Measurements from ENCODE around the gene CHSY3.

Gene CHSY3

GRCh38 chr5:129902816-129903215 is 1.4 kb upstream of the CHSY3 start:
- Histone ChIP-seq H3K36me3 (replicated peaks) (no peaks in the 10 kb centered on the region), H3K27me3 (replicated peaks) (no peaks in the 10 kb centered on the region), H3K4me3 (ENCODE audit: low read depth, low read length) (no peak overlapping the region), H3K27ac (no peak overlapping the region)
- TF ChIP-seq CTCF (IDR thresholded peaks at IDR 0.05; ENCODE audit: low read depth, low read length, missing control alignments), result no peak
- no peak for DNase-seq
- in situ Hi-C loops (cut with HindIII; ENCODE audit: low pct_ligation_motif_present, low sequenced_read_pairs), result no loop called here

- H3K27ac ChIP-seq, result no peak overlapping the region
- no peaks in the 10 kb centered on the region for H3K36me3 ChIP-seq (replicated peaks)
- TF ChIP-seq CTCF (IDR thresholded peaks at IDR 0.05; ENCODE audit: low read depth, low read length, missing control alignments), result no peak
- no peaks in the 10 kb centered on the region for H3K27me3 ChIP-seq (replicated peaks)
- DNase-seq, result no peak
- in situ Hi-C loops (cut with HindIII; ENCODE audit: low pct_ligation_motif_present, low sequenced_read_pairs), result no loop called here
- peak overlapping the region; percentile 70 for H3K4me3 ChIP-seq (ENCODE audit: low read depth, low read length)
Observed at GRCh38 chr5:129903466-129904101, 681 bp upstream of the CHSY3 start.

DNA sequence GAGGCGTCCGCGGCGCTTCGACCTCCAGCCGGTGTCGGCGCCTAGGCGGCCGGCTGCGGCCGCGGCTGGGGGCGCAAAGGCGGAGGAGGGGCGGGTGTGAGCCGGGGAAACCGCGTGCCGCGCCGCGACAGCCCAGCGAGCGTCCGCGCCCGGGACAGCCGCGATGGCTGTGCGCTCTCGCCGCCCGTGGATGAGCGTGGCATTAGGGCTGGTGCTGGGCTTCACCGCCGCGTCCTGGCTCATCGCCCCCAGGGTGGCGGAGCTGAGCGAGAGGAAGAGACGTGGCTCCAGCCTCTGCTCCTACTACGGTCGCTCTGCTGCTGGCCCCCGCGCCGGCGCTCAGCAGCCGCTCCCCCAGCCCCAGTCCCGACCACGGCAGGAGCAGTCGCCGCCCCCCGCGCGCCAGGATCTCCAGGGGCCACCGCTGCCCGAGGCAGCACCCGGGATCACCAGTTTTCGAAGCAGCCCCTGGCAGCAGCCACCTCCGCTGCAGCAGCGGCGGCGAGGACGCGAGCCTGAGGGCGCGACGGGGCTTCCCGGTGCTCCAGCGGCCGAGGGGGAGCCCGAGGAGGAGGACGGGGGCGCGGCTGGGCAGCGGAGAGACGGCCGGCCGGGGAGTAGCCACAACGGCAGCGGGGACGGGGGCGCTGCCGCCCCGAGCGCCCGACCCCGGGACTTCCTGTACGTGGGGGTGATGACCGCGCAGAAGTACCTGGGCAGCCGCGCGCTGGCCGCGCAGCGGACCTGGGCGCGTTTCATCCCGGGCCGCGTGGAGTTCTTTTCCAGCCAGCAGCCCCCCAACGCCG is 605 bp downstream of the CHSY3 start:
- H3K27me3 ChIP-seq (replicated peaks), result no peaks in the 10 kb centered on the region
- no peak for TF ChIP-seq CTCF (IDR thresholded peaks at IDR 0.05; ENCODE audit: low read depth, low read length, missing control alignments)
- H3K27ac ChIP-seq, result no peak overlapping the region
- no peaks in the 10 kb centered on the region for H3K36me3 ChIP-seq (replicated peaks)
- peak overlapping the region; percentile 70 for H3K4me3 ChIP-seq (ENCODE audit: low read depth, low read length)
- in situ Hi-C loops (cut with HindIII; ENCODE audit: low pct_ligation_motif_present, low sequenced_read_pairs), result no loop called here
- peak; percentile 13 for DNase-seq

DNA sequence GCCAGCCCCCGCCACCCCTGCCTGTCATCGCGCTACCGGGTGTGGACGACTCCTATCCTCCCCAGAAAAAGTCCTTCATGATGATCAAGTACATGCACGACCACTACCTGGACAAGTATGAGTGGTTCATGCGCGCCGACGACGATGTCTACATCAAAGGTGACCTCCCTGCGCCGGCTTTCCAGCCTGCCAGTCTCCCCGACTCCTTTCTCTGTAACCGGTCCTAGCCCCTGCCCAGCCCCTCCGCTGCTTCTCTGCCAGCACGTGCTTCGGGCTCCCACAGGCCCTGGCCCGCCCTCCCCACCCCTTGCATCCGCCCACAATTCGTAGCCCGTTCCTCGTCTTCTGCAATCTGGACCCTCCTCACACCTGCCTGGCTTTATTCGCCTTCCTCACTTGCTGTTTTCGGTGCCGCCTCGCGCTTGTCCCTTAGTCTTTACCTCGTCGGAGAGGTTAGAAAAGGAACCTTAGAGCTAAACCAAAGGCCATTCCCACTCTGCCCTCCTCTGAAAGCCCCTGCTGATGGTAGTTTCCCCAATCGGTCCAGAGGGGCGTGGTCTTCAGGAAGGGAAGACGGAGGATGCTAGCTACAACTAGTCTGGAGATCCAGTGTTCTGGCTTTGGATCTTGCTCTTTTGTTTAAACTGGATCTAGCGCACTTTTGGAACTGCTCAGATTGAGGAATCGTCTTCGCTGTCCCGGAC is 1.4 kb downstream of the CHSY3 start:
- H3K27me3 ChIP-seq (replicated peaks), result no peaks in the 10 kb centered on the region
- H3K27ac ChIP-seq, result no peak overlapping the region
- H3K4me3 ChIP-seq (ENCODE audit: low read depth, low read length), result peak overlapping the region; percentile 70
- in situ Hi-C loops (cut with HindIII; ENCODE audit: low pct_ligation_motif_present, low sequenced_read_pairs), result no loop called here
- H3K36me3 ChIP-seq (replicated peaks), result no peaks in the 10 kb centered on the region
- DNase-seq, result no peak
- no peak for TF ChIP-seq CTCF (IDR thresholded peaks at IDR 0.05; ENCODE audit: low read depth, low read length, missing control alignments)

DNA sequence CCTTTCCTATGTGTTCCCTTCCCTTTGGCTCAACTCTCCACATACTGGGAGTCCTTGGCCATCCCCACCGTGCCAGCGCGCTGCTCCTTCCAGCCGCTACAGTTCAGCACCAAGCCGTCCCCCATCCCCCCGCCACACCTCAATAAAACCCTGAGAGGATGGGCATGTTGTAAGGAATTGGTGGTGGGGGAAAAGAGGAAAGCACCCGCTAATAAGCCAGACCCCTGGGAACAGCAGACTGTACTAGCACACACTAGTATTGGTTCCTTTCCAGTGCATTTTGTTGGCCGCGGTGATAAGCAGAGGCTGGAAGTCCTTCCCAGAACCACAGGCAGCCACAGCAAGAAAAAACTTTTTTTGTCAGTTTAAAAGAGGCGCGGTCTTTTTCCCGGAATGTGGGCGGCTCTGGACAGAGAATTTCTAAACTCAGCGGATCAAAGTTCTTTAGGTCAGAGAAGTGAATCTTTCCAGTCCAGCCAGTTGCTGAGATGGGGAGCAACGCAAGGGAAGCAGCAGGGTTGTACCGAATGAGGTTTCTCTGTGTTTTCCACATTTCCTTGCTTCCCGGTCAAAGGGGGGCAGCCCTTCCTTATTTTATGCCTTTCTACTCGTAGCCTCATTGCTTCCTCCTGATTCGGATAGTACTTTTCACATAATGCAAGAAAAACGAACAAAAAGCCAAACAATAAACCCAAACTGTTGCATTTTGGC is 2.1 kb downstream of the CHSY3 start:
- TF ChIP-seq CTCF (IDR thresholded peaks at IDR 0.05; ENCODE audit: low read depth, low read length, missing control alignments), result peak; percentile 48
- Histone ChIP-seq H3K27ac (no peak overlapping the region), H3K36me3 (replicated peaks) (no peaks in the 10 kb centered on the region), H3K27me3 (replicated peaks) (no peaks in the 10 kb centered on the region), H3K4me3 (ENCODE audit: low read depth, low read length) (peak overlapping the region; percentile 70)
- in situ Hi-C loops (cut with HindIII; ENCODE audit: low pct_ligation_motif_present, low sequenced_read_pairs), result no loop called here
- peak; percentile 40 for DNase-seq
